GM23338 (cell line): ENCODE data around the gene PRUNE1.

Experiments
- CREB1 ChIP-seq: fragments of 250-450 bp; sonication (Bioruptor Pico); IDR thresholded peaks from 2 replicates; pipeline ENCODE4 v1.5.0; 2020; ENCODE audit warnings: low read depth, mild to moderate bottlenecking, moderate library complexity
- CTCF ChIP-seq, 2 experiments: fragments of 200-600 bp in 1 of 2; sonication (generic) in 1 of 2; conservative IDR thresholded peaks; 2 replicates each; pipeline versions ENCODE4 v1.5.1 to v1.6.1; 2016 to 2017; ENCODE audit warnings: antibody characterized with exemption in 2 of 2, low read depth in 2 of 2, mild to moderate bottlenecking in 2 of 2, moderate library complexity in 1 of 2
- ETS1 ChIP-seq: IDR thresholded peaks from 2 replicates; pipeline ENCODE4 v1.6.1; 2016; ENCODE audit warnings: antibody characterized with exemption
- EZH2 ChIP-seq: fragments of 200-600 bp; sonication (generic); IDR thresholded peaks from one replicate; pipeline ENCODE4 v1.8.0; 2017; ENCODE audit warnings: antibody characterized with exemption, mild to moderate bottlenecking, low read depth; ENCODE audit not compliant: unreplicated experiment
- EZH2phosphoT487 ChIP-seq: fragments of 200-600 bp; sonication (generic); IDR thresholded peaks from one replicate; pipeline ENCODE4 v1.8.1; 2018; ENCODE audit warnings: antibody characterized with exemption; ENCODE audit not compliant: unreplicated experiment
- JUNB ChIP-seq: IDR thresholded peaks from one replicate; pipeline ENCODE4 v1.6.1; 2016; ENCODE audit warnings: antibody characterized with exemption; ENCODE audit not compliant: unreplicated experiment
- NANOG ChIP-seq: IDR thresholded peaks from 2 replicates; pipeline ENCODE4 v1.6.1; 2016; ENCODE audit warnings: antibody characterized with exemption, borderline replicate concordance
- POLR2AphosphoS5 ChIP-seq: IDR thresholded peaks from 2 replicates; pipeline ENCODE4 v1.6.1; 2016; ENCODE audit warnings: antibody characterized with exemption, low read depth
- REST ChIP-seq: IDR thresholded peaks from one replicate; pipeline ENCODE4 v1.6.1; 2018; ENCODE audit warnings: antibody characterized with exemption; ENCODE audit not compliant: unreplicated experiment
- ZNF114 ChIP-seq: fragments of 250-450 bp; sonication (Bioruptor Pico); IDR thresholded peaks from 2 replicates; pipeline ENCODE4 v1.5.0; 2020; ENCODE audit warnings: mild to moderate bottlenecking, moderate library complexity
- ZNF331 ChIP-seq: fragments of 250-450 bp; sonication (Bioruptor Pico); IDR thresholded peaks from 2 replicates; pipeline ENCODE4 v1.5.0; 2020; ENCODE audit warnings: low read depth, mild to moderate bottlenecking, moderate library complexity
- ZNF462 ChIP-seq: fragments of 250-450 bp; sonication (Bioruptor Pico); IDR thresholded peaks from 2 replicates; pipeline ENCODE4 v1.5.0; 2020; ENCODE audit warnings: mild to moderate bottlenecking, moderate library complexity

- TF ChIP-seq EZH2phosphoT487 (no peak), POLR2AphosphoS5 (no peak), CTCF (conservative IDR thresholded peaks at IDR 0.05; ENCODE audit: low read depth in 2 of 2) (no peak), NANOG (no peak), ZNF331 (CRISPR knock-in tag) (no peak), REST (no peak), EZH2 (no peak), ZNF462 (no peak), JUNB (no peak), ETS1 (no peak), ZNF114 (CRISPR knock-in tag) (no peak), CREB1 (no peak)
Measured at GRCh38 chr1:150965605-150966004, 42.6 kb upstream of the PRUNE1 start.
